LoVo (cell line): ENCODE measurements around the gene SLC16A1.
A peak's percentile ranks its signal among the peaks of the same experiment; 100 is the strongest.
"Not testable (repeated sequence)": the region's sequence is repeated elsewhere in the genome, so short reads cannot be mapped to it uniquely, and the experiment has no call there.

Experiments
- DNase-seq: peaks from one replicate; pipeline ENCODE4 v3.0.0-alpha.2; 2016; ENCODE audit warnings: low spot score

The SLC16A1 gene

DNA sequence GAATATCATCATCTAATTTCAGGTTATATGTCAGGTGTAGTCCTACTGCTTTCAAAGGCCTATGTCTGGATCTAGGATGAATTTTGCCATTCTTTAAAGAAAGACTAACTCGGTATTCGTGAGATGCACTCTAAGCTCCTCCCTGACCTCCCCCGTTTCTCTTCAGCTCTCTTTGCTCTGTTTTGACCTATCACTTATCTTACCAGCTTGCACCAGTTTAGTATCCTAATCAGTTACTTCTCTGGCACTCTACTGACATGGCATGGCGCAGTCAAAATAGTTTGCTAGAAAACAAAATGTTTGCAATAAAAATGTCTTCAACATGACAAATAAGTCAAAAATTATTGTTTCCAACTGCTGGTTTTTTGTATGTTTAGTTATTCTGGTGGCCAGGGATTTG lies 8.4 kb upstream of the SLC16A1 start:
- DNase-seq = no peak

- DNase-seq = no peak
Measured at GRCh38 chr1:112961072-112961471, 5.1 kb upstream of the SLC16A1 start.

DNA sequence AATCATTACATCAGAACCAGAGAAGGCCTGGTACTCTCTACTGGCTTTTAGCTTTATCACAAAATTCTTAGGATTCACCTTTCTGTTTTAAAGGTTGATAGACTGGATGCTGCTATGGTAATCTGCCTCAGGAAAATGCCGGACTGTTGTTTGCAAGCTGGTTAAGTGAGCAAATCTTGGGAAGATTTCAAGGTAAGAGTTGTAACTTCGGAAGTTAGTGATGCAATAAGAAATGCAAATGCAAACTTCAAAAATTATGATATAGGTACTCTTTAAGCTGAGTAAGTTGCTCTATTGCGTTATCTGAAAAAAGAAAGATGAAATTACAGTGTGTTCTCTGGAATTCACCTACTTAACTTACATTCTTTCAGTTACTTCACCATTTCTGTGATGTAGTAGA lies 4.4 kb upstream of the SLC16A1 start:
- no peak for DNase-seq

DNA sequence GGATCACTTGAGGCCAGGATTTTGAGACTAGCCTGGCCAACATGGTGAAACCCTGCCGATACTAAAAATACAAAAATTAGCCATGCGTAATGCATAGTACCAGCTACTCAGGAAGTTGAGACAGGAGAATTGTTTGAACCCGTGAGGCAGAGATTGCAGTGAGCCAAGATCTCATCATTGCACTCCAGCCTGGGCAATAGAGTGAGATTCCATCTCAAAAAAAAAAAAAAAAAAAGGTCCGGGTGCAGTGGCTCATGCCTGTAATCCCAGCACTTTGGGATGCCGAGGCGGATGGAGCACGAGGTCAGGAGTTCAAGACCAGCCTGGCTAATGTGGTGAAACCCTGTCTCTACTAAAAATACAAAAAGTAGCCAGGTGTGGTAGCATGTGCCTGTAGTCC lies 2.2 kb upstream of the SLC16A1 start:
- not testable (repeated sequence) for DNase-seq

- DNase-seq = peak; percentile 88
Measured at GRCh38 chr1:112957133-112957812, 1.3 kb upstream of the SLC16A1 start.

DNA sequence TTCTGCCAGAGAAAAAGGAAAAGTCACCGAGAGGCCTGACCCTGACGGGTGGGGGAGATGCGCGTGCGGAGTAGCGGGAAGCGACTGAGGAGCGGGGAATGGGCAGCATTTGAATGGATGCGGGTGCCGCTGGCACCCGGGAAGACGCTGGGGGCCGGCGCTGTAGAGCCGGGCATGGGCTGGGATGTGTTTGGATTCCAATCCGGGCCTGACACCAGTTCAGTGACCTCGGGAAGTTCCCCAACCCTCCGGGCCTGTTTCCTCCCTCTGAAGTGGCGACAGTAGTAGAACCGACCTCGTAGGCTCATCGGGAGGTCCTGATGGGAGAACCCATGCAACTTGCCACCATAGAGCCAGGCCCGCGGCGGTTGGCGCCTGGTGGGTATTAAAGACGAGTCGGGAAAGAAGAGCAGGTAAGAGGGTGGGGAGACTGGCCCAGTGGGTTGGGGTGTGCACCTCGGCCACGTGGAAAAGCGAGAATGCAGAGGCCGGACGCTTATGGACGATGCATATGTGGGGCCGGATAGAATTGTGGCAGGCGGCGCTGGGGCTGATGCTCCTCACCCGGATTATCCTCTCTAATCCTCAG lies 642 bp upstream of the SLC16A1 start:
- DNase-seq = no peak

GRCh38 chr1:112954945-112955772 lies 837 bp downstream of the SLC16A1 start:
- peak; percentile 74 for DNase-seq

DNA sequence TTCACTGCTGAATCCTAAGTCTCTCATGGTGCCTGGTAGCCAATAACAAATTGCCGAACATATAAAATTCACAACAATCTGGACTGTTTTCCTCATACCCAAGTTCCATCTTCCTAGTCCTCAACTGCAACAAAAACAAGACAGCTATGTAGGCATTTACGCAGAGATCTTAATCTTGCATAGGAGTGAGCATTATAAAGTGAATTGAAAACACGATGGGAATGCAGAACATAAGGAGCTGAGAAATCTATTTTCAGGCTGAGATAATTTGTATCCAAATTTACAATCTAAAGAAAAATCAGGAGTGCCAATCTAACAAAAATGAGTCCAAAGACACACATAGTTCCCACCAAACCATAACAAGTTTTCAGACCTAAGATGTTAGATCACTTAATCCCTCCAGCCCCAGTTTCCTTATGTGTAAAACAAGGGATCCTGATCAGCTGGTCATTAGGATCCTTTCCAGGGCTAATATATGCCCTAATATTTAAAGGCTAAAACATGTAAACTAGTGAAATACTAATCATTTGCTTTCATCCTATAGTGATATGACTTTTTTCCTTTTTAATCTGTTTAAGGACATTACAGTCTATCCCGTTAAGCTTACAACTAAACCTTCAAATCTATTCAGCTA lies 1.9 kb downstream of the SLC16A1 start:
- no peak for DNase-seq

GRCh38 chr1:112950426-112950825 lies 5.6 kb downstream of the SLC16A1 start:
- no peak for DNase-seq

DNA sequence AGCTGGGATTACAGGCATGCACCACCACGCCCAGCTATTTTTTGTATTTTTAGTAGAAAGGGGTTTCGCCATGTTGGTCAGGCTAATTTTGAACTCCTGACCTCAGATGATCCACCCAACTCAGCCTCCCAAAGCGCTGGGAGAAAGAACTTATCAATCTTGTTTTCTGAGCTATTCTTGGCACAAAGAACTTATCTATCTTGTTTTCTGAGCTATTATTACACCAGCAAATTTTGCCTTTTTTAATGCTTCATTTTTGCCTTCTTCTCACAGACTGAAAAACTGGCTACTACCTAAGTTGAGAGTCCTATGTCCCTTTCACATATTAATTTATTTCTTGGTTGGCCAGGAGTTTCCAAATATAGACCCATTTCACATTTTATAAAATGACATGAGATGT lies 9.3 kb downstream of the SLC16A1 start:
- no peak for DNase-seq

- no peak for DNase-seq
Measured at GRCh38 chr1:112939810-112940209, 16.2 kb downstream of the SLC16A1 start.

- no peak for DNase-seq
Measured at GRCh38 chr1:112938210-112938609, 17.8 kb downstream of the SLC16A1 start.

DNA sequence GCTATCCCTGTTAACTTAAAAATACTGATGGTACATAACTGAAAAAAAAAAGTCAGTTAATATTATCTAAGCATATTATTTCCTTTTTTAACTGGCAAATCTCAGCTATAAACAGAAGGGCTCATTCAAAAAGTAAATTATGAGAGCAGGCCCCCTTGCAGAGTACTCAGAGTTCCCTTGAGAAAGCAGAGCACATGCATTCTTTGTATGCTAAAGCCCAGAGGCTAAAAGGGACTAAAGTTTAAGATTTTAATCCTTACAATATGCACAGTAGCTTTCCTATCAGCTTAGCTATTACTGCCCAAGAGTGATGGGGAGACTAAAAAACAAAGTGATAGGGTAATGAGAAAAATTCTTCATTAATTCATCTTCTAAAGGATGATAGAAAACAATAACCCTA lies 18.5 kb downstream of the SLC16A1 start:
- DNase-seq = no peak

DNA sequence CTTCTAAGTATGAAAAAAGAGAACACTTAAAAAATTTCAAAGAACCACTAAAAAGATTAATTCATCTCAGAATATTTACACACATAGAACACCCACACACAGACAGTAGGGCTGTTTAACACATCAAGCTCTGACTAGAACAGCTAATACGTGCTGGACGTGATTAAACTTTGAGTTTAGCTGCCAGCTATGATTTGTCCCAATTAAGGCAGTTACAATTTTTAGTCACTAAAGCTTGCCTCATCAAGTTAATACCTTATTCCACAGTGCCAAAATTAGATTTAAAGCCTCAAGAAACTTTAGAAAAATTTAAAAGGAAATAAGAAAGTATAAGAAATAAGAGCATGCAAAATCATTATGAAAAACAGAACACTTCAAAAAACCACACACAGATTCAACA lies 18.9 kb downstream of the SLC16A1 start:
- no peak for DNase-seq

GRCh38 chr1:112935461-112936111 lies 20.4 kb downstream of the SLC16A1 start:
- DNase-seq = peak; percentile 34

DNA sequence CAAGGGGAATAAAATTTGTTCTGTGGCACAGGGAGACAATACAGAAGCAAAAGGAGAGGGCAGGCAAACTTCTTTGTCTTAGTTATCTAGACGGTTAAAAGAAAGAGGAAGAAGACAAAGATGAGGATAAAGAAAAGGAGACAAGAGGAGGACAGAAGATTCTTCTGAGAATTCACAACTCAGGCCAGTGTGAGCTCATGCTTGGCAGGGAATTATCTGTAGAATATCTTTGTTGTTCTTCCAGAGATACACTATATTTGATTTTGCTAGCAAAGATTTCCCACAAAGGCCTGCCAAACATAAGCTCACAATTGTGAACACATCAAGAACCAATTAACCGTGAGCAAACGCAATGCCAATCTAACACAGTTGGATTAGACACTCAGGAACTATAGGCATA lies 21.4 kb downstream of the SLC16A1 start:
- no peak for DNase-seq

DNA sequence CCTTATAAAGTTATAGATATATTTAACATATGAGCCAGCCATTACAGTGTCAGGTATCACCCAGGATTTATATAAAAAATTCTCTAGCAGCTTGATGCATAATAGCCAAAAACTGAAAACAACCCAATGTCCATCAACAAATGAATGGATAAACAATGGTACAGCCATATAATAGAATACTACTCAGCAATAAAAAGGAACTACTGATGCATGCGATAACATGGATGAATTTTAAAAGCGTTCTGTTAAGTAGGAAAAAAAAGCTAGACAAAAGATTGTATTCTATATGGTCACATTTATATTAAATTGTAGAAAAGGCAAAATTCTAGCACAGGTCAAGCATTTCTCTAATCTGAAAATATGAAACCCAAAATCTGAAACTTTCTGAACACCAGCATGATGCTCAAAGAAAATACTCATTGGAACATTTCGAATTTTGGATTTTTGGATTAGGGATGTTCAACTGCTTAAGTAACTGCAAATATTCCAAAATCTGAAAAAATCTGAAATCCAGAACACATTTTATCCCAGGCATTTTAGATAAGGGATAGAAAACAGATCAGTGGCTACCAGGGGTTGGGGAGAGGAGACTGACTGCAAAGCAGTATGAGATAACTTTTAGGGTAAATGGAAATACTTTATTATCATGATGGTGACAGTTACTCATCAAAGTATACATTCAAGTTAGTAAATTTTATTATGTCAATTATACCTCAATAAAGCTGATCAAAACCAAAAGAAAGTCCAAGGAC lies 22.0 kb downstream of the SLC16A1 start:
- DNase-seq = no peak

DNA sequence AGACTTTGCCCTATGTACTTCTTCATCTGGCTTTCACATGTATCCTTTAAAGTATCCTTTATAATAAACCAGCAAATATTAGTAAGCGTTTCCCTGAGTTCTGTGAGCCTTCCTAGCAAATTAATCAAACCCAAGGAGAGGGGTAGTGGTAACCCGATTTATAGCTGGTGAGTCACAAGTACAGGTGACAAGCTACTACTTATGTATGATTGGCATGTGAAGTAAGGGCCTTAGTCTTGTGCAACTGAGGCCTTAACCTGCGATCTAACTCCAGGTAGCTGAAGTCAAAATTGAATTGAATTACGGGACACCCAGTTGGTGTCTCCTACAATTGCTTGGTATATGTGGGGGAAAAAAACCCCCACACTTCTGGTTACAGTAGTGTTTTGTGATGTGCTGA lies 26.0 kb downstream of the SLC16A1 start:
- DNase-seq = no peak

- DNase-seq = no peak
Measured at GRCh38 chr1:112927462-112927990, 28.5 kb downstream of the SLC16A1 start.

DNA sequence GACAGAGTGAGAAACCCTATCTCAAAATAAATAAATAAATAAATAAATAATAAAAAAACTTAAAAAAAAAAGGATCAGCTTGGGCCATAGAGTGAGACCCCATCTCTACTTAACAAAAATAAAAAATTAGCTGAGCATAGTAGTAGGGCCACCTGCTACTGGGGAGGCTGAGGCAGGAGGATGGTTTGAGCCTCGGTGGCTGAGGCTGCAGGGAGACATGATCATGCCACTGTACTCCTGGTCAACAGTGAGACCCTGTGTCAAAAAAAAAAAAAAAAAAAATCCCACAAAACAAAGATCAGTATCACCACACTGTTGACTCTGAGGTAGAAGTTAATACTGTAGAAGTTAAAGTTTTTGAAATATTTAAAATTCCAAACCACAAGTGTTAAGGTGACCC lies 29.1 kb downstream of the SLC16A1 start:
- no peak for DNase-seq

GRCh38 chr1:112925015-112925414 lies 31.0 kb downstream of the SLC16A1 start:
- no peak for DNase-seq
